ENCODE measurements around the gene RILPL1. TPM values are rescaled to one million over a fixed set of nuclear protein-coding genes. Genes with fewer than 3 reads are reported as not detected.
"Not testable (repeated sequence)": the region's sequence is repeated elsewhere in the genome, so short reads cannot be mapped to it uniquely, and the experiment has no call there.

Gene RILPL1
- total RNA-seq, 4 donors from 2014 or later, result 12.0 to 27.9 (median 15.4) TPM

- WGBS, 2 donors, result 86 to 89% methylated on average over 11 of the region's 11 CpGs
Observed at GRCh38 chr12:123516216-123516780, 17.2 kb downstream of the RILPL1 start.

DNA sequence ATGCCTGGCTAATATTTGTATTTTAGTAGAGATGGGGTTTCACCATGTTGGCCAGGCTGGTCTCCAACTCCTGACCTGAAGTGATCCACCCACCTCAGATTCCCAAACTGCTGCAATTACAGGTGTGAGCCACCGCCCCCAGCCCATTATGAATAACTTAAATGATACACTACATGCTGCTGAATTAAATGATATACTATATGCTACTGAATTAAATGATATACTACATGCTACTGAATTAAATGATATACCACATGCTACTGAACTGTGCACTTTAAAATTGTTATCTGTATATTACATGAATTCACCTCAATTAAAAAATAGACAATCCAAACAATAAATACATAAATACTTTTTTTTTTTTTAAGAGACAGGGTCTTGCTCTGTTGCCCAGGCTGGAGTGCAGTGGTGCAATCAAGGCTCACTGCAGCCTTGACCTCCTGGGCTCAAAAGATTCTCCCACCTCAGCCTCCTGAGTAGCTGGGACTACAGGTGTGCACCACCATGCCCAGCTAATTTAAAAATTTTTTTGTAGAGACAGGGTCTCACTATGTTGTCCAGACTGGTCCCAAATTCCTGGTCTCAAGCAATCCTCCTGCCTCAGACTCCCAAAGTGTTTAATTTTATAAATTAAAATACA is 18.8 kb downstream of the RILPL1 start:
- H3K4me3 ChIP-seq (ENCODE audit: low read depth, poor library complexity, severe bottlenecking); intact Hi-C loops (cut with DNase I; ENCODE audit: low total_unique reads); DNase-seq (ENCODE audit: low spot score in 2 of 2): not testable (repeated sequence)
- WGBS, 2 donors, result 87 to 92% methylated on average over 1 of the region's 1 CpG

More at GRCh38 chr12:123516216-123516780, 17.2 kb downstream of the RILPL1 start:
- intact Hi-C loops (cut with DNase I; ENCODE audit: low total_unique reads), result no loop called here
- no peak for DNase-seq (ENCODE audit: low spot score in 2 of 2)
- no peak overlapping the region for H3K4me3 ChIP-seq (ENCODE audit: low read depth, poor library complexity, severe bottlenecking)
- TF ChIP-seq POLR2A (IDR thresholded peaks at IDR 0.05) (no peak), CTCF (IDR thresholded peaks at IDR 0.05) (no peak)

GRCh38 chr12:123513805-123514204 is 19.7 kb downstream of the RILPL1 start:
- no peak overlapping the region for H3K4me3 ChIP-seq (ENCODE audit: low read depth, poor library complexity, severe bottlenecking)
- no peak for TF ChIP-seq CTCF (IDR thresholded peaks at IDR 0.05)
- no peak for TF ChIP-seq POLR2A (IDR thresholded peaks at IDR 0.05)
- WGBS, 2 donors, result 85 to 89% methylated on average over 13 of the region's 13 CpGs
- DNase-seq (ENCODE audit: low spot score in 2 of 2), result no peak
- intact Hi-C loops (cut with DNase I; ENCODE audit: low total_unique reads), result no loop called here

- 74 to 82% methylated on average over 26 of the region's 26 CpGs for WGBS, 2 donors
- no peak for TF ChIP-seq POLR2A (IDR thresholded peaks at IDR 0.05)
- TF ChIP-seq CTCF (IDR thresholded peaks at IDR 0.05), result no peak
- H3K4me3 ChIP-seq (ENCODE audit: low read depth, poor library complexity, severe bottlenecking), result no peak overlapping the region
- intact Hi-C loops (cut with DNase I; ENCODE audit: low total_unique reads), result no loop called here
- no peak for DNase-seq (ENCODE audit: low spot score in 2 of 2)
Observed at GRCh38 chr12:123512838-123513665, 20.5 kb downstream of the RILPL1 start.

- H3K4me3 ChIP-seq (ENCODE audit: low read depth, poor library complexity, severe bottlenecking), result no peak overlapping the region
- intact Hi-C loops (cut with DNase I; ENCODE audit: low total_unique reads), result no loop called here
- 93 to 94% methylated on average over 6 of the region's 6 CpGs for WGBS, 2 donors
- TF ChIP-seq CTCF (IDR thresholded peaks at IDR 0.05), result no peak
- TF ChIP-seq POLR2A (IDR thresholded peaks at IDR 0.05), result no peak
- DNase-seq (ENCODE audit: low spot score in 2 of 2), result no peak
Observed at GRCh38 chr12:123506843-123507236, 26.7 kb downstream of the RILPL1 start.
